ENCODE measurements around the gene ATG4A.

- TF ChIP-seq POLR2AphosphoS5 (IDR thresholded peaks at IDR 0.05; ENCODE audit: low read depth, low read length) (no peak), SIN3A (conservative IDR thresholded peaks at IDR 0.05 in 1 of 2, IDR thresholded peaks at IDR 0.05 in 1 of 2; ENCODE audit: low read depth in 1 of 2, low read length in 2 of 2) (no peak), GTF2F1 (IDR thresholded peaks at IDR 0.05; ENCODE audit: borderline replicate concordance, low read depth, low read length) (no peak), POLR2A (IDR thresholded peaks at IDR 0.05; ENCODE audit: control extremely low read depth in 1 of 2, low read depth in 2 of 2, low read length in 2 of 2) (no peak), EZH2 (IDR thresholded peaks at IDR 0.05; ENCODE audit: low read depth, low read length, severe bottlenecking) (no peak), MAX (IDR thresholded peaks at IDR 0.05) (no peak), SP1 (IDR thresholded peaks at IDR 0.05; ENCODE audit: low read depth, low read length) (no peak), CTCF (IDR thresholded peaks at IDR 0.05; ENCODE audit: control extremely low read depth in 1 of 3, insufficient read depth in 1 of 3, low read depth in 1 of 3, low read length in 3 of 3) (no peak), HDAC2 (IDR thresholded peaks at IDR 0.05; ENCODE audit: borderline replicate concordance in 1 of 2, low read depth in 2 of 2, low read length in 2 of 2) (no peak), RFX5 (IDR thresholded peaks at IDR 0.05; ENCODE audit: borderline replicate concordance, low read depth, low read length) (no peak), HDAC6 (IDR thresholded peaks at IDR 0.05; ENCODE audit: low read depth, low read length) (no peak)
Measured at GRCh38 chrX:108148524-108148923, 56.9 kb downstream of the ATG4A start.

Measured in H1 (cell line).